Sigmoid colon (tissue), 4 donors: Measurements from ENCODE around the gene CD28.

Experiments
- POLR2A ChIP-seq, 2 donors: fragments of 450-650 bp; IDR thresholded peaks; one replicate each; pipeline ENCODE4 v1.6.1; 2016; ENCODE audit warnings: antibody characterized with exemption in 2 of 2, mild to moderate bottlenecking in 2 of 2, moderate library complexity in 2 of 2
- POLR2AphosphoS5 ChIP-seq, 4 donors: sonication (generic); formaldehyde crosslinking; IDR thresholded peaks; one replicate each; pipeline ENCODE4 v1.6.1; 2017; ENCODE audit warnings: antibody characterized with exemption in 4 of 4
- TF ChIP-seq, protein P1 (sequence below), 4 experiments: fragments of 450-650 bp in 3 of 4; fragments of 200-600 bp in 1 of 4; IDR thresholded peaks; one replicate each; pipeline ENCODE4 v1.5.1; 2016 to 2019; ENCODE audit warnings: antibody characterized with exemption in 4 of 4, mild to moderate bottlenecking in 3 of 4, moderate library complexity in 2 of 4

DNA sequence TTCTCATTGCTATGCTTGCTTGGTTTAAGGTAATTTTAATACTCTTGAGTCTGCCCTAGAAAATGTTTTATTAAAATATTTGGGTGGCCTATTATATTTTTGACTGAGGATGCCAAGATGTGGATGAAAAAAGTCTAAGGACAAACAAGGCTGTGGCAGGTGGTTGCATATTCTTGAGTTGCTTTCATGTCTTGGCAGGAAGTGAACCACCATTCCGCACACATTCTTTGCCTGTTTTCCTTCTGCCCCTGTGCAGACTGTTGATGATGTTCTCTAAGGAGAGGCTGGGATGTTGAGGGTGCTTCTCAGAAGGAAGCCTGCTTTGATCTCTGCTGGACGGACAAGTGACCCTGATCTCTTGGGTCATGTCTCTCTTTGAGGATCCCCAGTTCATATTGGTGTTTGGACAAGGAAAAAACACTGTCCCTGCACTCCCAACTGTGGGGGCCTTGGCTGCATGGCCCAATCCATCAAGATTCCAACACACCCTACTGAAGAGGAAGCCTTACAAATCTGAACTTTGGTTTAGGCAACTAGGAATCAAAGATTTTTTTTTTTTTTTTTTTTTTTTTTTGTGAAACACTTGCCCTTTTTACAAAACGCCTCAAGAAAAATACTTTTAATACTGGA is 45.0 kb upstream of the CD28 start:
- TF ChIP-seq, protein P1, sequence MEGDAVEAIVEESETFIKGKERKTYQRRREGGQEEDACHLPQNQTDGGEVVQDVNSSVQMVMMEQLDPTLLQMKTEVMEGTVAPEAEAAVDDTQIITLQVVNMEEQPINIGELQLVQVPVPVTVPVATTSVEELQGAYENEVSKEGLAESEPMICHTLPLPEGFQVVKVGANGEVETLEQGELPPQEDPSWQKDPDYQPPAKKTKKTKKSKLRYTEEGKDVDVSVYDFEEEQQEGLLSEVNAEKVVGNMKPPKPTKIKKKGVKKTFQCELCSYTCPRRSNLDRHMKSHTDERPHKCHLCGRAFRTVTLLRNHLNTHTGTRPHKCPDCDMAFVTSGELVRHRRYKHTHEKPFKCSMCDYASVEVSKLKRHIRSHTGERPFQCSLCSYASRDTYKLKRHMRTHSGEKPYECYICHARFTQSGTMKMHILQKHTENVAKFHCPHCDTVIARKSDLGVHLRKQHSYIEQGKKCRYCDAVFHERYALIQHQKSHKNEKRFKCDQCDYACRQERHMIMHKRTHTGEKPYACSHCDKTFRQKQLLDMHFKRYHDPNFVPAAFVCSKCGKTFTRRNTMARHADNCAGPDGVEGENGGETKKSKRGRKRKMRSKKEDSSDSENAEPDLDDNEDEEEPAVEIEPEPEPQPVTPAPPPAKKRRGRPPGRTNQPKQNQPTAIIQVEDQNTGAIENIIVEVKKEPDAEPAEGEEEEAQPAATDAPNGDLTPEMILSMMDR (IDR thresholded peaks at IDR 0.05): no peak
- TF ChIP-seq POLR2A (IDR thresholded peaks at IDR 0.05): no peak
- TF ChIP-seq POLR2AphosphoS5 (IDR thresholded peaks at IDR 0.05): no peak
